H1 (cell line): ENCODE measurements around the gene ENDOG. TPM values are rescaled to one million over a fixed set of nuclear protein-coding genes. Genes with fewer than 3 reads are reported as not detected.

Experiments
- CTCF ChIA-PET: fragments of 300-600 bp; sonication (Branson Sonifier 250); formaldehyde crosslinking; loops from one replicate; lab custom pipeline; 2021; ENCODE audit not compliant: partially characterized antibody; lab: Charles Lee
- POLR2A ChIA-PET: fragments of 300-600 bp; sonication (Branson Sonifier 250); formaldehyde crosslinking; loops from one replicate; lab custom pipeline; 2021; ENCODE audit warnings: inconsistent platforms; ENCODE audit not compliant: partially characterized antibody; lab: Charles Lee
- DNase-seq, 2 experiments: peaks; one replicate each; pipeline versions ENCODE4 v3.0.0 to v3.0.0-alpha.2; 2010 to 2022; ENCODE audit warnings: low spot score in 2 of 2, low read depth in 1 of 2, mixed read lengths in 1 of 2
- FAIRE-seq: peaks from 2 replicates; lab custom pipeline; 2011; peaks lifted over from hg19 to GRCh38; lab: Jason Lieb, UNC
- H2AFZ ChIP-seq: 2 replicates; pipeline ENCODE4 v1.8.1; 2012; ENCODE audit warnings: low read length, inconsistent platforms
- H2AK5ac ChIP-seq: 2 replicates; pipeline ENCODE4 v1.6.1; 2013; ENCODE audit warnings: low read depth, low read length
- H2BK120ac ChIP-seq: replicated peaks from 2 replicates; pipeline ENCODE3; 2013; ENCODE audit warnings: low read depth, low read length, inconsistent platforms
- H2BK12ac ChIP-seq: 2 replicates; pipeline ENCODE4 v1.6.1; 2013; ENCODE audit warnings: low read depth, low read length
- H2BK15ac ChIP-seq: 2 replicates; pipeline ENCODE4 v1.6.1; 2013; ENCODE audit warnings: low read length
- H2BK20ac ChIP-seq: 2 replicates; pipeline ENCODE4 v1.6.1; 2013; ENCODE audit warnings: low read length
- H2BK5ac ChIP-seq: 2 replicates; pipeline ENCODE4 v1.6.1; 2013; ENCODE audit warnings: low read depth, low read length
- H3K14ac ChIP-seq: 2 replicates; pipeline ENCODE4 v1.6.1; 2013; ENCODE audit warnings: inconsistent platforms; ENCODE audit not compliant: insufficient read length
- H3K18ac ChIP-seq: 2 replicates; pipeline ENCODE4 v1.6.1; 2013; ENCODE audit warnings: low read length; ENCODE audit errors: extremely low read depth
- H3K23ac ChIP-seq: 2 replicates; pipeline ENCODE4 v1.6.1; 2013; ENCODE audit warnings: inconsistent platforms; ENCODE audit not compliant: insufficient read length
- H3K23me2 ChIP-seq: 2 replicates; pipeline ENCODE4 v1.6.1; 2013; ENCODE audit warnings: low read depth, low read length
- H3K27ac ChIP-seq: 2 replicates; pipeline ENCODE4 v1.6.1; 2011; ENCODE audit warnings: low read depth, low read length, inconsistent platforms
- H3K27me3 ChIP-seq, 4 experiments: replicated peaks in 1 of 4; 1 replicate in 1 of 4; 2 replicates in 3 of 4; pipeline versions ENCODE4 v1.6.1 to v1.8.1; 2011 to 2013; ENCODE audit warnings: low read length in 3 of 4, mild to moderate bottlenecking in 3 of 4, inconsistent platforms in 2 of 4, mixed read lengths in 2 of 4, moderate library complexity in 1 of 4; ENCODE audit not compliant: control insufficient read depth in 3 of 4, insufficient read depth in 3 of 4; ENCODE audit errors: extremely low read depth in 1 of 4
- H3K36me3 ChIP-seq, 4 experiments: 2 replicates each; pipeline versions ENCODE4 v1.6.1 to v1.8.1; 2011 to 2013; ENCODE audit warnings: mild to moderate bottlenecking in 4 of 4, low read length in 3 of 4, moderate library complexity in 2 of 4, control low read depth in 1 of 4, inconsistent platforms in 1 of 4; ENCODE audit not compliant: insufficient read depth in 4 of 4, control insufficient read depth in 2 of 4
- H3K4ac ChIP-seq: replicated peaks from 2 replicates; pipeline ENCODE3; 2013; ENCODE audit warnings: low read length, low read depth, mixed read lengths, inconsistent platforms; ENCODE audit not compliant: insufficient read length
- H3K4me1 ChIP-seq, 4 experiments: replicated peaks in 1 of 4; 1 replicate in 1 of 4; 2 replicates in 3 of 4; pipeline versions ENCODE4 v1.6.1 to v1.8.1; 2011 to 2013; ENCODE audit warnings: low read length in 3 of 4, inconsistent platforms in 2 of 4, mixed read lengths in 1 of 4; ENCODE audit not compliant: insufficient read depth in 4 of 4, control insufficient read depth in 3 of 4
- H3K4me2 ChIP-seq, 2 experiments: 2 replicates each; pipeline versions ENCODE4 v1.6.1 to v1.8.1; 2011 to 2013; ENCODE audit warnings: low read depth in 2 of 2, low read length in 2 of 2, control low read depth in 1 of 2, inconsistent platforms in 1 of 2, mild to moderate bottlenecking in 1 of 2; ENCODE audit not compliant: insufficient read depth in 1 of 2
- H3K4me3 ChIP-seq, 4 experiments: fragments of 200-600, 300-600 bp in 1 of 4; sonication (generic), shearing (Covaris generic), sonication (Bioruptor Twin) in 1 of 4; 2 replicates each; pipeline versions ENCODE4 v1.5.1 to v1.8.1; 2011 to 2016; ENCODE audit warnings: low read length in 4 of 4, low read depth in 3 of 4, control low read depth in 2 of 4, inconsistent platforms in 2 of 4, mild to moderate bottlenecking in 2 of 4, mixed read lengths in 1 of 4, moderate library complexity in 1 of 4; ENCODE audit not compliant: insufficient read depth in 2 of 4; ENCODE audit errors: extremely low read depth in 1 of 4
- H3K56ac ChIP-seq: replicated peaks from 2 replicates; pipeline ENCODE3; 2013; ENCODE audit warnings: low read depth, mild to moderate bottlenecking, mixed read lengths, low read length, inconsistent platforms; ENCODE audit not compliant: insufficient read length
- H3K79me1 ChIP-seq: 2 replicates; pipeline ENCODE4 v1.6.1; 2013; ENCODE audit warnings: low read depth, low read length, control low read depth
- H3K79me2 ChIP-seq, 2 experiments: 2 replicates each; pipeline versions ENCODE4 v1.6.1 to v1.8.1; 2012 to 2013; ENCODE audit warnings: low read length in 2 of 2, mild to moderate bottlenecking in 2 of 2, inconsistent platforms in 1 of 2; ENCODE audit not compliant: insufficient read depth in 2 of 2, control insufficient read depth in 1 of 2
- H3K9ac ChIP-seq, 4 experiments: replicated peaks in 1 of 4; 1 replicate in 1 of 4; 2 replicates in 3 of 4; pipeline versions ENCODE4 v1.6.1 to v1.8.1; 2011 to 2013; ENCODE audit warnings: low read depth in 3 of 4, low read length in 3 of 4, control low read depth in 2 of 4, mild to moderate bottlenecking in 2 of 4, moderate library complexity in 2 of 4, inconsistent platforms in 1 of 4; ENCODE audit errors: extremely low read depth in 1 of 4
- H3K9me3 ChIP-seq, 2 experiments: 2 replicates each; pipeline versions ENCODE4 v1.6.1 to v1.8.1; 2012 to 2013; ENCODE audit warnings: mild to moderate bottlenecking in 2 of 2, moderate library complexity in 2 of 2, control low read depth in 1 of 2, inconsistent platforms in 1 of 2, low read depth in 1 of 2, low read length in 1 of 2, mixed read lengths in 1 of 2; ENCODE audit not compliant: insufficient read depth in 2 of 2
- H4K20me1 ChIP-seq, 2 experiments: replicated peaks in 1 of 2; 2 replicates each; pipeline versions ENCODE3 to v1.8.1; 2011 to 2013; ENCODE audit warnings: inconsistent platforms in 2 of 2, low read length in 2 of 2, mild to moderate bottlenecking in 1 of 2; ENCODE audit not compliant: insufficient read depth in 2 of 2, control insufficient read depth in 1 of 2
- H4K5ac ChIP-seq: 2 replicates; pipeline ENCODE4 v1.6.1; 2013; ENCODE audit warnings: low read length, low read depth, mixed read lengths, inconsistent platforms; ENCODE audit not compliant: insufficient read length
- H4K8ac ChIP-seq: 2 replicates; pipeline ENCODE4 v1.8.0; 2013; ENCODE audit warnings: mild to moderate bottlenecking, moderate library complexity, low read length, inconsistent platforms; ENCODE audit not compliant: insufficient read depth; ENCODE audit errors: extremely low read depth
- H4K91ac ChIP-seq: replicated peaks from 2 replicates; pipeline ENCODE3; 2013; ENCODE audit warnings: low read length, mixed read lengths, inconsistent platforms; ENCODE audit not compliant: insufficient read length
- NANOG ChIP-seq: IDR thresholded peaks from 2 replicates; pipeline ENCODE4 v1.6.1; 2011; ENCODE audit warnings: low read length, low read depth, mild to moderate bottlenecking, inconsistent platforms; ENCODE audit not compliant: insufficient read depth, poor library complexity, severe bottlenecking
- POLR2A ChIP-seq, 2 experiments: IDR thresholded peaks; 1 replicate in 1 of 2; 2 replicates in 1 of 2; pipeline ENCODE4 v1.6.1; 2011; ENCODE audit warnings: low read depth in 2 of 2, low read length in 2 of 2, mild to moderate bottlenecking in 2 of 2; ENCODE audit errors: control extremely low read depth in 1 of 2
- WGBS, 2 experiments: shearing (Covaris generic) in 1 of 2; methylation state at CpG; one replicate each; pipeline versions ENCODE4 v1.1.6 to v1.1.7; 2013 to 2015; ENCODE audit warnings: low lambda C conversion rate in 2 of 2, mixed read lengths in 2 of 2, inconsistent platforms in 1 of 2, low coverage in 1 of 2, missing lambda C conversion rate in 1 of 2; ENCODE audit not compliant: insufficient replicate concordance in 2 of 2, insufficient coverage in 1 of 2, insufficient read length in 1 of 2; ENCODE audit errors: extremely low coverage in 1 of 2, missing lambda C conversion rate in 1 of 2; 5-methylcytosine and 5-hydroxymethylcytosine counted together
- polyA plus RNA-seq, 7 experiments: library from polyadenylated mRNA; depleted of rRNA in 3 of 7; stranded (reverse) in 5 of 7; unstranded in 2 of 7; fragments of >200 nt in 5 of 7; fragments of 200-250 nt in 2 of 7; gene quantifications; 1 replicate in 5 of 7; 2 replicates in 1 of 7; 4 replicates in 1 of 7; pipeline versions ENCODE4 v1.2.1 to v1.2.3, GENCODE V29; 2011 to 2013; ENCODE audit warnings: missing spikeins in 2 of 7, mixed read lengths in 2 of 7
- total RNA-seq: library from RNA; stranded (reverse); fragmentation: NEBNext Ultra II Directional; extraction: Animal tissue kit (Norgen Biotek cat#: 25700); gene quantifications from 2 replicates; pipeline ENCODE4 v1.2.1, GENCODE V29; 2021

ENDOG gene
- total and polyA plus RNA-seq, 2 of the 8 experiments (the other 6 are each of a cell fraction or from before 2014, with no cell fraction given) = 17.5 to 23.4 TPM

DNA sequence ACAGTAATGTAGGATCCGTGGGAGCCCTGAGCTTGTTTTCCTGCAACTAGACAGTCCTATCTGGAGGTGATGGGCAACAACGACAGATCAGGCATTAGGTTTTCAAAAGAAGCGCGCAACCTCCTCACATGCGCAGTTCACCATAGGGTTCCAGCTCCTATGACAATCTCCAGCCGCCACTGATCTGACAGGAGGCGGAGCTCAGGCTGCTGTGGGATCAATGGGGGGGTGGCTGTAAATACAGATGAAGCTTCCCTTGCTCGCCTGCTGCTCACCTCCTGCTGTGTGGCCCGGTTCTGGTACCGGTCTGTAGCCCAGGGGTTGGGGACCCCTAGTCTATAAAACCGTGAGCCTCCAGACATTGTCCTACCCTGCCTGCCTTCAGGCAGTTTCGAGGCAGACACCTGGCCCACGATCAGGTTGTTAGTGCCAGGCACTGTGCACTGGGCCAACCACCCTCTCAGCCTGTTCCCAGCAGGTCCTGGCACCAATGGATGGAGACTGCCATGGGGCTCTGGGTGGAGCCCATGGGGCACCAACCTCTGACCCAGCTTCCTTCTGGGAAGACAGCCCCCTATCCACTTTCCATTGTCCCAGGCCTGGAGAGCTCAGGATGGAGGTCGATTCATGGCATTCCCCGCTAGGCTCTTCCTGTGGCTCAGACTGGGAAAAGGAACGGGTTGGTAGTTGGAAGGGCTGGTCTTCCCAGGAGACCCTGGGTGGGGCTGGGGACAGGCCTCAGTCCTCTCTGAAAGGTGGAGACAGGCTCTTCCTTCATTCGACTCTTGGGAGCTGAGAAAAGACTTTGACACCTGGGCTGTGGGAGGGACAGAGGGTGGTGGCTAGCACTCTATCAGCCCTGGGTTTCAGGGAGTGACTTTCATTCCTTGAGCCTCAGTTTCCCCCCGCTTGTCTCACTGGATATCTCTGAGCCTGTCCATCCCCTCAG lies 1.7 kb downstream of the ENDOG start:
- H2BK15ac ChIP-seq = no peak overlapping the region
- peaks cover 5 to 22% of the 10 kb centered on the region in 2 experiments for H4K20me1 ChIP-seq
- POLR2A ChIA-PET = interaction anchor here (0.9 to 5.1 kb wide), 26 partner anchors 8 to 250 kb away, joined by 3 to 62 read pairs (median 3); partner anchors contain the start of genes DOLK, KYAT1, LRRC8A and NUP188
- TF ChIP-seq NANOG = no peak
- TF ChIP-seq POLR2A (IDR thresholded peaks at IDR 0.05; ENCODE audit: control extremely low read depth in 1 of 2, low read depth in 2 of 2, low read length in 2 of 2) = peak in 1 of 2 experiments; percentile 45; a peak in 1 of 3 replicates
- no peak overlapping the region for H2BK20ac ChIP-seq
- no peak overlapping the region for H3K4ac ChIP-seq
- H3K18ac ChIP-seq = no peak overlapping the region
- FAIRE-seq (no peak), DNase-seq (no peak)
- no peak overlapping the region for H3K4me3 ChIP-seq
- H3K27me3 ChIP-seq = no peaks in the 10 kb centered on the region
- H2BK12ac ChIP-seq = no peak overlapping the region
- no peak overlapping the region for H2BK120ac ChIP-seq
- H3K14ac ChIP-seq = no peak overlapping the region
- no peaks in the 10 kb centered on the region for H3K9me3 ChIP-seq
- no peak overlapping the region for H3K9ac ChIP-seq
- 86% methylated on average over 18 of the region's 18 CpGs; no CpG with 5 or more reads in 1 of the 2 experiments for WGBS, 2 experiments
- peaks cover 17 to 37% (median 28%) of the 10 kb centered on the region in 4 experiments for H3K36me3 ChIP-seq
- no peak overlapping the region for H3K27ac ChIP-seq
- no peak overlapping the region; the same call in 1 of the 2 replicates for H4K8ac ChIP-seq
- no peak overlapping the region for H3K56ac ChIP-seq
- peaks cover 7% of the 10 kb centered on the region; the same call in 1 of the 2 replicates for H3K23me2 ChIP-seq
- no peaks in the 10 kb centered on the region; the same call in 1 of the 2 replicates for H3K79me1 ChIP-seq
- H2BK5ac ChIP-seq = no peak overlapping the region
- no peak overlapping the region for H2AK5ac ChIP-seq
- H2AFZ ChIP-seq = no peak overlapping the region
- H3K4me1 ChIP-seq = peaks cover 0 to 11% (median 3%) of the 10 kb centered on the region in 4 experiments; a peak in 2 of 7 replicates
- no peaks in the 10 kb centered on the region for H3K79me2 ChIP-seq
- peak overlapping the region; percentile 64 to 91; a peak in 1 of 4 replicates for H3K4me2 ChIP-seq
- no peak overlapping the region for H4K5ac ChIP-seq
- no peak overlapping the region for H3K23ac ChIP-seq
- CTCF ChIA-PET = interaction anchor here (0.8 to 2.6 kb wide), 11 partner anchors 9 to 118 kb away, joined by 3 to 10 read pairs (median 3); partner anchors contain the start of genes PKN3 and ZER1
- H4K91ac ChIP-seq = no peak overlapping the region
